G401.6 (cell line): Measurements from ENCODE around the gene FDX1.
"Not testable (repeated sequence)": the region's sequence is repeated elsewhere in the genome, so short reads cannot be mapped to it uniquely, and the experiment has no call there.

Experiments
- FAIRE-seq: peaks from 2 replicates; lab custom pipeline; 2012; peaks lifted over from hg19 to GRCh38; lab: Jason Lieb, UNC

The FDX1 gene

GRCh38 chr11:110429731-110430266 is at the start of gene FDX1:
Gene FDX1 (plus strand): TSS chr11:110429948. CDS start chr11:110430121, 173 bp downstream.
- FAIRE-seq = no peak

- no peak for FAIRE-seq
Measured at GRCh38 chr11:110380836-110381622, 48.7 kb upstream of the FDX1 start.

- FAIRE-seq = not testable (repeated sequence)
Measured at GRCh38 chr11:110388231-110388630, 41.5 kb upstream of the FDX1 start.

- FAIRE-seq = no peak
Measured at GRCh38 chr11:110389965-110390364, 39.8 kb upstream of the FDX1 start.

GRCh38 chr11:110392056-110392455 is 37.7 kb upstream of the FDX1 start:
- no peak for FAIRE-seq

- FAIRE-seq = not testable (repeated sequence)
Measured at GRCh38 chr11:110397668-110398286, 32.0 kb upstream of the FDX1 start.

- not testable (repeated sequence) for FAIRE-seq
Measured at GRCh38 chr11:110403585-110403984, 26.2 kb upstream of the FDX1 start.

- FAIRE-seq = not testable (repeated sequence)
Measured at GRCh38 chr11:110405636-110406035, 24.1 kb upstream of the FDX1 start.

GRCh38 chr11:110407315-110407714 is 22.4 kb upstream of the FDX1 start:
- FAIRE-seq = no peak

- no peak for FAIRE-seq
Measured at GRCh38 chr11:110409174-110409573, 20.6 kb upstream of the FDX1 start.

GRCh38 chr11:110410651-110411050 is 19.1 kb upstream of the FDX1 start:
- no peak for FAIRE-seq

- no peak for FAIRE-seq
Measured at GRCh38 chr11:110415081-110415480, 14.7 kb upstream of the FDX1 start.

- FAIRE-seq = not testable (repeated sequence)
Measured at GRCh38 chr11:110421658-110422057, 8.1 kb upstream of the FDX1 start.

GRCh38 chr11:110422306-110422905 is 7.3 kb upstream of the FDX1 start:
- no peak for FAIRE-seq

- FAIRE-seq = no peak
Measured at GRCh38 chr11:110424775-110425444, 4.8 kb upstream of the FDX1 start.

- FAIRE-seq = no peak
Measured at GRCh38 chr11:110425751-110426545, 3.8 kb upstream of the FDX1 start.

GRCh38 chr11:110428040-110428439 is 1.7 kb upstream of the FDX1 start:
- no peak for FAIRE-seq

- FAIRE-seq = no peak
Measured at GRCh38 chr11:110428956-110429730, 605 bp upstream of the FDX1 start.

GRCh38 chr11:110430267-110431050 is 711 bp downstream of the FDX1 start:
- FAIRE-seq = no peak

- FAIRE-seq = no peak
Measured at GRCh38 chr11:110431051-110431672, 1.4 kb downstream of the FDX1 start.
